NCI-H345 (cell line): ENCODE data around the gene ATP11A.
A peak's percentile ranks its signal among the peaks of the same experiment; 100 is the strongest.

Source experiments
- DNase-seq: peaks from one replicate; lab custom pipeline; 2025; lab: John Stamatoyannopoulos, UW

ATP11A gene

GRCh38 chr13:112907871-112908331 lies 218.1 kb downstream of the ATP11A start:
- no peak for DNase-seq

- DNase-seq: no peak
Observed at GRCh38 chr13:112908342-112908741, 218.5 kb downstream of the ATP11A start.

- no peak for DNase-seq
Observed at GRCh38 chr13:112910016-112910415, 220.2 kb downstream of the ATP11A start.

GRCh38 chr13:112910616-112911280 lies 220.9 kb downstream of the ATP11A start:
- no peak for DNase-seq

- no peak for DNase-seq
Observed at GRCh38 chr13:112911285-112911701, 221.5 kb downstream of the ATP11A start.

- DNase-seq: no peak
Observed at GRCh38 chr13:112911883-112912282, 222.0 kb downstream of the ATP11A start.

- no peak for DNase-seq
Observed at GRCh38 chr13:112912726-112913440, 223.0 kb downstream of the ATP11A start.

- no peak for DNase-seq
Observed at GRCh38 chr13:112916296-112916695, 226.5 kb downstream of the ATP11A start.

- DNase-seq: no peak
Observed at GRCh38 chr13:112917056-112917664, 227.3 kb downstream of the ATP11A start.

GRCh38 chr13:112917737-112918136 lies 227.9 kb downstream of the ATP11A start:
- no peak for DNase-seq

- DNase-seq: no peak
Observed at GRCh38 chr13:112918266-112918665, 228.4 kb downstream of the ATP11A start.

GRCh38 chr13:112918746-112919145 lies 228.9 kb downstream of the ATP11A start:
- DNase-seq: no peak

- DNase-seq: no peak
Observed at GRCh38 chr13:112923962-112924361, 234.1 kb downstream of the ATP11A start.

GRCh38 chr13:112924365-112924764 lies 234.5 kb downstream of the ATP11A start:
- no peak for DNase-seq

GRCh38 chr13:112926003-112926402 lies 236.2 kb downstream of the ATP11A start:
- DNase-seq: no peak

GRCh38 chr13:112926993-112927392 lies 237.2 kb downstream of the ATP11A start:
- DNase-seq: no peak

- DNase-seq: no peak
Observed at GRCh38 chr13:112928020-112928971, 238.5 kb downstream of the ATP11A start.

GRCh38 chr13:112928972-112929782 lies 239.3 kb downstream of the ATP11A start:
- DNase-seq: peak; percentile 82

GRCh38 chr13:112929783-112930055 lies 239.9 kb downstream of the ATP11A start:
- DNase-seq: no peak

- no peak for DNase-seq
Observed at GRCh38 chr13:112930192-112930591, 240.4 kb downstream of the ATP11A start.
